Gastrocnemius medialis (tissue), 4 donors: ENCODE measurements around the gene MYO16. TPM values are rescaled to one million over a fixed set of nuclear protein-coding genes. Genes with fewer than 3 reads are reported as not detected.

Experiments used
- ATAC-seq, 2 donors: fragments of 150-250 bp; one replicate each; pipeline ENCODE4 v1.9.1; 2016
- DNase-seq, 2 donors: peaks; one replicate each; pipeline ENCODE4 v3.0.0-alpha.2; 2019
- H3K27ac ChIP-seq, 4 donors: fragments of 200-600 bp; sonication (generic); 1 replicate in 1 of 4; 2 replicates in 3 of 4; pipeline ENCODE4 v1.5.1; 2016 to 2018; ENCODE audit warnings: mild to moderate bottlenecking in 2 of 4, moderate library complexity in 1 of 4
- H3K27me3 ChIP-seq, 3 donors: fragments of 200-600 bp; sonication (generic) in 2 of 3; 1 replicate in 1 of 3; 2 replicates in 2 of 3; pipeline versions ENCODE4 v1.5.1 to v1.6.0; 2016 to 2019; ENCODE audit warnings: mild to moderate bottlenecking in 1 of 3, moderate library complexity in 1 of 3
- H3K36me3 ChIP-seq, 2 donors: fragments of 200-600 bp; sonication (generic) in 1 of 2; one replicate each; pipeline ENCODE4 v1.5.1; 2017 to 2018
- H3K4me1 ChIP-seq, 2 donors: fragments of 200-600 bp; sonication (generic) in 1 of 2; one replicate each; pipeline ENCODE4 v1.5.1; 2016 to 2017; ENCODE audit warnings: mild to moderate bottlenecking in 2 of 2
- H3K4me3 ChIP-seq, 4 donors: fragments of 200-600 bp; sonication (generic) in 3 of 4; 1 replicate in 1 of 4; 2 replicates in 3 of 4; pipeline ENCODE4 v1.5.1; 2016 to 2019; ENCODE audit warnings: mild to moderate bottlenecking in 2 of 4
- H3K9me3 ChIP-seq, 3 donors: fragments of 200-600 bp; sonication (generic) in 2 of 3; 1 replicate in 1 of 3; 2 replicates in 2 of 3; pipeline ENCODE4 v1.5.1; 2016 to 2019
- POLR2A ChIP-seq, 2 donors: fragments of 450-650 bp; IDR thresholded peaks; one replicate each; pipeline ENCODE4 v1.6.1; 2017; ENCODE audit warnings: antibody characterized with exemption in 2 of 2, mild to moderate bottlenecking in 2 of 2, moderate library complexity in 2 of 2
- in situ Hi-C, 4 donors: fragments of 200-750 bp; cut with MboI; loops; one replicate each; pipeline versions ENCODE4 v1.15.0 to v1.8.0; 2017; ENCODE audit warnings: low sequenced_read_pairs in 4 of 4
- intact Hi-C: fragments of 100-400 bp; cut with DNase I; formaldehyde crosslinking; loops from one replicate; pipeline ENCODE4 v1.15.1; 2023; ENCODE audit warnings: low total_unique reads
- total RNA-seq, 4 donors: library from RNA; depleted of rRNA; stranded (reverse); fragments of >200 nt; gene quantifications; one replicate each; pipeline versions ENCODE4 v1.1.0 to v1.2.3, GENCODE V29; 2016
- TF ChIP-seq, protein P1 (sequence below), 5 experiments: fragments of 450-650 bp in 3 of 5; fragments of 200-600 bp in 2 of 5; sonication (generic) in 2 of 5; IDR thresholded peaks in 4 of 5; conservative IDR thresholded peaks in 1 of 5; 1 replicate in 4 of 5; 2 replicates in 1 of 5; pipeline ENCODE4 v1.5.1; 2016 to 2019; ENCODE audit warnings: antibody characterized with exemption in 5 of 5, mild to moderate bottlenecking in 3 of 5, moderate library complexity in 3 of 5

Gene MYO16
- total RNA-seq, 4 donors from 2014 or later = 0.02 TPM; not detected in 3

DNA sequence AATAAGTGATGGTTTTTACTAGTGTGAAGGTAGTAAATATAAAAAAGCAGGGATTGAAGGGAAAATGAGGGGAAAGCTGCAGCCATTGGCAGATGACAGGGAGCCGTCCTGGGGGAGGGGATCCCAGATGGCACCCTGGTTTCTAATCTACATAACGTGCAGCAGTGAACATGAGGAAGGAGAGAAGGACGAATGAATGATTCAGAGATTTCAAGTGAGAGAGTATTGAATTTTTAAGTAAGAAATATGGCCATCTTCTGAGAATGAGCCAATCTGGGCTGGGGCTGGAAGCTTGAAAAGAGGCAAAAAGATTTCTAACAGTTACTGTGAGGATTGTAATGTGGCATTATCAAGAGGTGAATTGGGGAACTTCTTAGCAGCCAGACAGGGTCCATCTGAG lies 414.2 kb downstream of the MYO16 start:
- Histone ChIP-seq H3K27me3 (no peaks in the 10 kb centered on the region), H3K4me1 (no peaks in the 10 kb centered on the region), H3K9me3 (no peaks in the 10 kb centered on the region), H3K27ac (no peak overlapping the region), H3K36me3 (no peaks in the 10 kb centered on the region), H3K4me3 (no peak overlapping the region)
- no peak for DNase-seq
- intact Hi-C loops (no loop called here), in situ Hi-C loops (no loop called here)
- no peak for ATAC-seq
- no peak for TF ChIP-seq POLR2A (IDR thresholded peaks at IDR 0.05)
- TF ChIP-seq, protein P1, sequence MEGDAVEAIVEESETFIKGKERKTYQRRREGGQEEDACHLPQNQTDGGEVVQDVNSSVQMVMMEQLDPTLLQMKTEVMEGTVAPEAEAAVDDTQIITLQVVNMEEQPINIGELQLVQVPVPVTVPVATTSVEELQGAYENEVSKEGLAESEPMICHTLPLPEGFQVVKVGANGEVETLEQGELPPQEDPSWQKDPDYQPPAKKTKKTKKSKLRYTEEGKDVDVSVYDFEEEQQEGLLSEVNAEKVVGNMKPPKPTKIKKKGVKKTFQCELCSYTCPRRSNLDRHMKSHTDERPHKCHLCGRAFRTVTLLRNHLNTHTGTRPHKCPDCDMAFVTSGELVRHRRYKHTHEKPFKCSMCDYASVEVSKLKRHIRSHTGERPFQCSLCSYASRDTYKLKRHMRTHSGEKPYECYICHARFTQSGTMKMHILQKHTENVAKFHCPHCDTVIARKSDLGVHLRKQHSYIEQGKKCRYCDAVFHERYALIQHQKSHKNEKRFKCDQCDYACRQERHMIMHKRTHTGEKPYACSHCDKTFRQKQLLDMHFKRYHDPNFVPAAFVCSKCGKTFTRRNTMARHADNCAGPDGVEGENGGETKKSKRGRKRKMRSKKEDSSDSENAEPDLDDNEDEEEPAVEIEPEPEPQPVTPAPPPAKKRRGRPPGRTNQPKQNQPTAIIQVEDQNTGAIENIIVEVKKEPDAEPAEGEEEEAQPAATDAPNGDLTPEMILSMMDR (IDR thresholded peaks at IDR 0.05 in 4 of 5, conservative IDR thresholded peaks at IDR 0.05 in 1 of 5) = no peak

DNA sequence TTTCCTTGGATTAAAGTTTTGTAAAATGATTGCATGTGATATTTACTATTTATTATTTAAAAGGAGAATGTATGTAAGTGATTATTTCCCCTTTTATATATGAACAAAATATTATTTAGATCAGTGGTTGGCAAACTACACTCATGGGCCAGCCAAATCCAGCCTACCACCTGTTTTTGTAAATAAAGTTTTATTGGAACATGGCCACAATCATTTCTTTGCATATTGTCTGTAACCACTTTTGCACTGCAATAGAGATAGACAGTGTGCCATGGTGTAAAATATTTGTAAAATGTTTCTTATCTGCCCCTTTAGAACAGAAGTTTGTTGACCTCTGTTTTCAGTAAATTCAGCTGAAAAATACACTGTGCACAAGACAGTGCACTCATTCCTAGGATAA lies 426.4 kb downstream of the MYO16 start:
- Histone ChIP-seq H3K27me3 (no peaks in the 10 kb centered on the region), H3K4me3 (no peak overlapping the region), H3K27ac (no peak overlapping the region), H3K4me1 (no peaks in the 10 kb centered on the region), H3K9me3 (no peaks in the 10 kb centered on the region), H3K36me3 (no peaks in the 10 kb centered on the region)
- in situ Hi-C loops (no loop called here), intact Hi-C loops (no loop called here)
- DNase-seq (no peak), ATAC-seq (no peak)
- TF ChIP-seq, protein P1 (IDR thresholded peaks at IDR 0.05 in 4 of 5, conservative IDR thresholded peaks at IDR 0.05 in 1 of 5) = no peak
- no peak for TF ChIP-seq POLR2A (IDR thresholded peaks at IDR 0.05)

DNA sequence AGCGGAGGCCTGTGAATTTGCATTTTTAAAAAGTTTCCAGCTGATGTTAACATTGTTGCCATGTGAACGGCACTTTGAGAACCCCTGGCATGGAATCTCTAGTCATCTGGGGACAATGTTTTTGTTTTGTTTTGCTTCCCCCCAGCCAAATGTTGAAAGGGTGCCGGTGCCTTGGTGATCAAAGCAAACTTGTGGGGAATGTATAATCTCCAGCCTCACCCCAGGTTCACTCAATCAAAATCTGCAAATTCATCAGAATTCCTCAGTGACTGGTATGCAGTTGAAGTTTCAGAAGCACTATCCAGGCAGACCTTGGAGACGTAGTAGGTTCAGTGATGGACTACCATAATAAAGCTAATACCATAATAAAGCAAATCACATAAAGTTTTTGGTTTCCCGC lies 428.7 kb downstream of the MYO16 start:
- in situ Hi-C loops (no loop called here), intact Hi-C loops (no loop called here)
- H3K36me3 ChIP-seq = no peaks in the 10 kb centered on the region
- H3K27me3 ChIP-seq = no peaks in the 10 kb centered on the region
- ATAC-seq (no peak), DNase-seq (no peak)
- no peaks in the 10 kb centered on the region for H3K9me3 ChIP-seq
- no peak overlapping the region for H3K27ac ChIP-seq
- H3K4me3 ChIP-seq = no peak overlapping the region
- TF ChIP-seq POLR2A (IDR thresholded peaks at IDR 0.05) = no peak
- TF ChIP-seq, protein P1 (IDR thresholded peaks at IDR 0.05 in 4 of 5, conservative IDR thresholded peaks at IDR 0.05 in 1 of 5) = no peak
- no peaks in the 10 kb centered on the region for H3K4me1 ChIP-seq

DNA sequence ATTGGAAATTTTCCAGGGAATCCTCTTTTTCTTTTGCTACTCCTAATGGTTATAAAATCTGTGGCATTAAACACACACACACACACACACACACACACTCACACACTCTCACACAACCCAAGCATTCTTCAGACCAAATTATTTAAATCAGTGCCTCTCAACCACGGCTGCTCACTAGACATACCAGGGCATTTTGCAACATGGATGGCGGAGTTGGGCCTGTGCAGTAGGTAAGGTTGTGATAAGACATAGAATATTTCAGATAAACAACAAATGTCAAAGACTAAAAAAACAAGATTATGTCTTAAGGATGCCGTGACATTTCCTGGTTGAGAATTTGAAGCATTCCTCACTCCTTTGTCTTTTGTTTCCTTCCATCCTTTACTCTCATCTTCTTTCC lies 443.1 kb downstream of the MYO16 start:
- no peak for ATAC-seq
- H3K4me3 ChIP-seq = no peak overlapping the region
- in situ Hi-C loops = no loop called here
- no peaks in the 10 kb centered on the region for H3K9me3 ChIP-seq
- H3K36me3 ChIP-seq = no peaks in the 10 kb centered on the region
- intact Hi-C loops = no loop called here
- H3K27me3 ChIP-seq = no peaks in the 10 kb centered on the region
- no peak for DNase-seq
- TF ChIP-seq, protein P1 (IDR thresholded peaks at IDR 0.05 in 4 of 5, conservative IDR thresholded peaks at IDR 0.05 in 1 of 5) = no peak
- TF ChIP-seq POLR2A (IDR thresholded peaks at IDR 0.05) = no peak
- no peaks in the 10 kb centered on the region for H3K4me1 ChIP-seq
- H3K27ac ChIP-seq = no peak overlapping the region

DNA sequence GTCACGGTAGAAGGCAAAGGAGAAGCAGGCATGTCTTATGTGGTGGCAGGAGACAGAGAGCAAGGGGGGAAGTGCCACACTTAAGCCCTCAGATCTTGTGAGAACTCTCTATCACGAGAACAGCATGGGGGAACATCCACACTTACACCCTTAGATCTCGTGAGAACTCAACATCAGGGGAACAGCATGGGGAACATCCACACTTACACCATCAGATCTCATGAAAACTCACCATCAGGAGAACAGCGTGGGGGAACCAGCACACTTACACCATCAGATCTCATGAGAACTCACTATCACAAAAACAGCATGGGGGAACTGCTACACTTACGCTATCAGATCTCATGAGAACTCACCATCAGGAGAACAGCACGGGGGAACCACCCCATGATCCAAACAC lies 445.0 kb downstream of the MYO16 start:
- Histone ChIP-seq H3K4me1 (no peaks in the 10 kb centered on the region), H3K36me3 (no peaks in the 10 kb centered on the region), H3K27me3 (no peaks in the 10 kb centered on the region), H3K27ac (no peak overlapping the region), H3K4me3 (no peak overlapping the region), H3K9me3 (no peaks in the 10 kb centered on the region)
- no peak for ATAC-seq
- in situ Hi-C loops = no loop called here
- no peak for DNase-seq
- intact Hi-C loops = no loop called here
- no peak for TF ChIP-seq POLR2A (IDR thresholded peaks at IDR 0.05)
- TF ChIP-seq, protein P1 (IDR thresholded peaks at IDR 0.05 in 4 of 5, conservative IDR thresholded peaks at IDR 0.05 in 1 of 5) = no peak
